ENCODE data around the gene DHRS7B. TPM values are rescaled to one million over a fixed set of nuclear protein-coding genes. Genes with fewer than 3 reads are reported as not detected.

The DHRS7B gene
- total RNA-seq, 1 experiment from 2014 or later: 29.5 TPM

- no peak overlapping the region for H3K9ac ChIP-seq (ENCODE audit: low read length)
- H3K4me2 ChIP-seq (ENCODE audit: low read length): no peak overlapping the region
- H3K4me3 ChIP-seq (ENCODE audit: low read length): no peak overlapping the region
- H3F3A ChIP-seq (ENCODE audit: low read length, unreplicated experiment): no peaks in the 10 kb centered on the region
- no peak for DNase-seq
- H3K4me1 ChIP-seq (ENCODE audit: insufficient read depth, low read length): no peaks in the 10 kb centered on the region
- no TSS peak for BruUV-seq (replicated peaks)
- H3K36me3 ChIP-seq (ENCODE audit: low read depth, low read length): peaks cover 12% of the 10 kb centered on the region
- H3K9me2 ChIP-seq (replicated peaks; ENCODE audit: low read length): no peaks in the 10 kb centered on the region
- H4K20me1 ChIP-seq (ENCODE audit: low read length): no peaks in the 10 kb centered on the region
- POLR2A ChIA-PET (ENCODE audit: unreplicated experiment): no interaction called here
- no peak overlapping the region for H3K27ac ChIP-seq (ENCODE audit: low read length)
- no peaks in the 10 kb centered on the region for H3K9me3 ChIP-seq (ENCODE audit: low read length)
- H2AFZ ChIP-seq (ENCODE audit: low read length): no peak overlapping the region
- no peaks in the 10 kb centered on the region for H3K27me3 ChIP-seq (ENCODE audit: low read length)
- CTCF ChIA-PET: no interaction called here
- H3K79me2 ChIP-seq (ENCODE audit: low read length): no peaks in the 10 kb centered on the region
- intact Hi-C loops (cut with micrococcal nuclease): no loop called here
- TF ChIP-seq EZH2phosphoT487 (IDR thresholded peaks at IDR 0.05; ENCODE audit: borderline replicate concordance, low read length) (no peak), EZH2 (IDR thresholded peaks at IDR 0.05; ENCODE audit: low read length, unreplicated experiment) (no peak)
- TF ChIP-seq, protein P1, sequence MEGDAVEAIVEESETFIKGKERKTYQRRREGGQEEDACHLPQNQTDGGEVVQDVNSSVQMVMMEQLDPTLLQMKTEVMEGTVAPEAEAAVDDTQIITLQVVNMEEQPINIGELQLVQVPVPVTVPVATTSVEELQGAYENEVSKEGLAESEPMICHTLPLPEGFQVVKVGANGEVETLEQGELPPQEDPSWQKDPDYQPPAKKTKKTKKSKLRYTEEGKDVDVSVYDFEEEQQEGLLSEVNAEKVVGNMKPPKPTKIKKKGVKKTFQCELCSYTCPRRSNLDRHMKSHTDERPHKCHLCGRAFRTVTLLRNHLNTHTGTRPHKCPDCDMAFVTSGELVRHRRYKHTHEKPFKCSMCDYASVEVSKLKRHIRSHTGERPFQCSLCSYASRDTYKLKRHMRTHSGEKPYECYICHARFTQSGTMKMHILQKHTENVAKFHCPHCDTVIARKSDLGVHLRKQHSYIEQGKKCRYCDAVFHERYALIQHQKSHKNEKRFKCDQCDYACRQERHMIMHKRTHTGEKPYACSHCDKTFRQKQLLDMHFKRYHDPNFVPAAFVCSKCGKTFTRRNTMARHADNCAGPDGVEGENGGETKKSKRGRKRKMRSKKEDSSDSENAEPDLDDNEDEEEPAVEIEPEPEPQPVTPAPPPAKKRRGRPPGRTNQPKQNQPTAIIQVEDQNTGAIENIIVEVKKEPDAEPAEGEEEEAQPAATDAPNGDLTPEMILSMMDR (conservative IDR thresholded peaks at IDR 0.05; ENCODE audit: low read depth, low read length): no peak
- ATAC-seq: no peak
These were observed 47.9 kb downstream of the DHRS7B start for GRCh38 chr17:21174713-21175112.

- Histone ChIP-seq H4K20me1 (ENCODE audit: low read length) (no peaks in the 10 kb centered on the region), H2AFZ (ENCODE audit: low read length) (no peak overlapping the region), H3K36me3 (ENCODE audit: low read depth, low read length) (peaks cover 12% of the 10 kb centered on the region), H3K79me2 (ENCODE audit: low read length) (no peaks in the 10 kb centered on the region), H3F3A (ENCODE audit: low read length, unreplicated experiment) (no peaks in the 10 kb centered on the region), H3K9ac (ENCODE audit: low read length) (no peak overlapping the region), H3K4me3 (ENCODE audit: low read length) (no peak overlapping the region), H3K9me3 (ENCODE audit: low read length) (no peaks in the 10 kb centered on the region), H3K27me3 (ENCODE audit: low read length) (no peaks in the 10 kb centered on the region), H3K27ac (ENCODE audit: low read length) (no peak overlapping the region), H3K4me1 (ENCODE audit: insufficient read depth, low read length) (no peaks in the 10 kb centered on the region), H3K9me2 (replicated peaks; ENCODE audit: low read length) (no peaks in the 10 kb centered on the region), H3K4me2 (ENCODE audit: low read length) (no peak overlapping the region)
- no peak for ATAC-seq
- DNase-seq: no peak
- ChIA-PET CTCF (no interaction called here), POLR2A (ENCODE audit: unreplicated experiment) (no interaction called here)
- TF ChIP-seq EZH2phosphoT487 (IDR thresholded peaks at IDR 0.05; ENCODE audit: borderline replicate concordance, low read length) (no peak), EZH2 (IDR thresholded peaks at IDR 0.05; ENCODE audit: low read length, unreplicated experiment) (no peak)
- TF ChIP-seq, protein P1 (conservative IDR thresholded peaks at IDR 0.05; ENCODE audit: low read depth, low read length): no peak
- intact Hi-C loops (cut with micrococcal nuclease): no loop called here
- no TSS peak for BruUV-seq (replicated peaks)
These were observed 50.1 kb downstream of the DHRS7B start for GRCh38 chr17:21176773-21177395.

DNA sequence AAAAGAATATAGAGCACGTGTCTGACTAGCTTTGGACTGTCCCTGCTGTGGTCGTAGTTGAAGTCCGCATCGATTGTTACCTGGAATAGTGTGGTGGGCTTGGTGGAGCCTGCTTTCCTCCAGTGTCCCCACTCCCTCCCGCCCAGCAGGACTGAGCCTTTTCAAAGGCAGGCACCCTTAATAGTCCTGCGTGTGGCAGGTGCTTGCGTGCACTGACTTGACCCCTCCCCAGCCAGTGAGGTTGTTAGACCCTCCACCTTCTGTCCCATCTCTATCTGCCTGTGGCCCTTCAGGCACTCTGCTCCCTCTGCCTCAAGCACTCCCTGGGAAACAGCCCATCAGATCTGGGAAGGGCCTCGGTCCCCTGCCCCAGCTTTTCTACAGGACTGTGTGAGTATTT lies 50.6 kb downstream of the DHRS7B start:
- ATAC-seq (no peak), DNase-seq (no peak)
- BruUV-seq (replicated peaks): no TSS peak
- intact Hi-C loops (cut with micrococcal nuclease): no loop called here
- POLR2A ChIA-PET (ENCODE audit: unreplicated experiment): no interaction called here
- H2AFZ ChIP-seq (ENCODE audit: low read length): no peak overlapping the region
- no peak overlapping the region for H3K4me3 ChIP-seq (ENCODE audit: low read length)
- no peaks in the 10 kb centered on the region for H3F3A ChIP-seq (ENCODE audit: low read length, unreplicated experiment)
- no peaks in the 10 kb centered on the region for H3K9me2 ChIP-seq (replicated peaks; ENCODE audit: low read length)
- no peaks in the 10 kb centered on the region for H4K20me1 ChIP-seq (ENCODE audit: low read length)
- no peaks in the 10 kb centered on the region for H3K9me3 ChIP-seq (ENCODE audit: low read length)
- H3K9ac ChIP-seq (ENCODE audit: low read length): no peak overlapping the region
- no peak overlapping the region for H3K4me2 ChIP-seq (ENCODE audit: low read length)
- H3K27me3 ChIP-seq (ENCODE audit: low read length): no peaks in the 10 kb centered on the region
- no peaks in the 10 kb centered on the region for H3K79me2 ChIP-seq (ENCODE audit: low read length)
- no peak overlapping the region for H3K27ac ChIP-seq (ENCODE audit: low read length)
- TF ChIP-seq, protein P1 (conservative IDR thresholded peaks at IDR 0.05; ENCODE audit: low read depth, low read length): no peak
- TF ChIP-seq EZH2phosphoT487 (IDR thresholded peaks at IDR 0.05; ENCODE audit: borderline replicate concordance, low read length) (no peak), EZH2 (IDR thresholded peaks at IDR 0.05; ENCODE audit: low read length, unreplicated experiment) (no peak)
- CTCF ChIA-PET: no interaction called here
- peaks cover 12% of the 10 kb centered on the region for H3K36me3 ChIP-seq (ENCODE audit: low read depth, low read length)
- H3K4me1 ChIP-seq (ENCODE audit: insufficient read depth, low read length): no peaks in the 10 kb centered on the region

Data from PC-3 (cell line).